SH-SY5Y (cell line): ENCODE results near the gene PPM1H.

Experiments used
- GATA2 ChIP-seq: IDR thresholded peaks from 2 replicates; pipeline ENCODE4 v1.6.1; 2011; ENCODE audit warnings: mild to moderate bottlenecking, low read depth, low read length
- GATA3 ChIP-seq: IDR thresholded peaks from 2 replicates; pipeline ENCODE4 v1.6.1; 2011; ENCODE audit warnings: low read depth, mild to moderate bottlenecking, low read length, moderate library complexity

- TF ChIP-seq GATA3, result no peak
- no peak for TF ChIP-seq GATA2
Observed at GRCh38 chr12:62846491-62846890, 88.5 kb downstream of the PPM1H start.
